HK-2 (cell line): ENCODE data around the gene TPRA1.
A peak's percentile ranks its signal among the peaks of the same experiment; 100 is the strongest.
"Not testable (repeated sequence)": the region's sequence is repeated elsewhere in the genome, so short reads cannot be mapped to it uniquely, and the experiment has no call there.

Experiments
- DNase-seq: peaks from one replicate; pipeline ENCODE4 v3.0.0-alpha.2; 2018; ENCODE audit not compliant: unreplicated experiment

TPRA1 gene

GRCh38 chr3:127536830-127537812 is 53.4 kb downstream of the TPRA1 start:
- DNase-seq = no peak

DNA sequence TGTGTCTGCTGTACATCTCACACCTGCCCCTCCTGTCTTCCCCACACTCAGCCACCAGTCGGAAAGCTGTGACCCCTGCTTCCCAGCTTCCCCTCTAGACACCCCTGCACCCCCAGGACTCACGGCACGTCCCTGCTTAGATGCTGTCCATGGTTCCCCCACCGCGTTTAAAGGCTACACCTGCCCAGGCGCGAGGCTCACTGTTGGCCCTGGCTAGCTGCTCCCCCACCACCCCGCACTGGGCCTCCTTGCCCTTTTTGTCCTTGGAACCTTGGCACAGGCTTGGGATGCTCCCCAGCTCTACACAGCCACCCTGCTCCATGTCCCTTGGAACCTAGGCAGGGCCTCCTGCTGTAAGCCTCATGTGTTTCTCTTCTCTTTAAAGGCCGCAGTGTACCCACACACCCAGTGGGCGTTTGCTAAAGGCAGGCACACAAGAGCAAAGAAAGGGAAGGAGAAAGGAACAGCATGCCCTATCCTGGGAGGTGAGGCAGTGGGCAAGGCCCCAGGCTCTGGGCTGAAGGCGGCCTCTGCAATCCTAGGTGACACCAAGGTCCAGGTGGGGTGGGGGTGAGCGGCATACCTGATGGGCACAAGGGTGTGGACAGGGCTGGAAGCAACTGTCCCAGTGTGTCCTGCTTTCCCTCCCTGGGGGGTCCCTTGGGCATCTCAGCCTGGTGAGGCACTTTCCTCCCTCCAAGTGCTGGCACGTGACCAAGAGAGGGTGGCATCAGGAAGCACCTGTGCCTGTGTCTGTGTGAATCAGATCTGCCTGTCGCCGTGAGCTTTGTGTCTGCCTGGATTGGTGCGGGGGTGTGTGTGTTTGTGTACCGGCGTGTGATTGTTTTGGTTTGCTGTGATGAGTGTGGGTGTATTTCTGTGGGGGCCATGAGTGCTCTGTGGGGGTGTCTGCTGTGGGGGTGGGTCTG is 54.4 kb downstream of the TPRA1 start:
- no peak for DNase-seq

- DNase-seq = no peak
Measured at GRCh38 chr3:127535106-127535785, 55.3 kb downstream of the TPRA1 start.

DNA sequence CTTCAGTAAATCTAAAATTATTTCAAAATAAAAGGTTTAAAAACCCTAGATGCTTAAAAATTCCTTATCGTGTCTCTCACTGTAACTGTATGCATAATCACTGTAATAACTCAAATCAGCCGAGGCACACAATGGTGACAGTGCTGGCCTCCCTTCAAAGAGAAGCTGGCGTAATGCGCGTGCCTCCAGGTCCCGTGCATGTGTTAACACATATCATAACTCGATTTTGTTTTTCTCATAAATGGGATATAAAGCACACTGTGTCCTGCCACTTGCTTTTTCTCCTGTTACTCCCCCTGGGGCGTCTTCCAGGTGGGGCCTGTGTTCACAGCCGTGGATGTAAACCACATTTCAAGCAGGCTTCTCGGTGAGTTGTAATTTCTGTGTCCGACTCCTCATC is 56.0 kb downstream of the TPRA1 start:
- no peak for DNase-seq

DNA sequence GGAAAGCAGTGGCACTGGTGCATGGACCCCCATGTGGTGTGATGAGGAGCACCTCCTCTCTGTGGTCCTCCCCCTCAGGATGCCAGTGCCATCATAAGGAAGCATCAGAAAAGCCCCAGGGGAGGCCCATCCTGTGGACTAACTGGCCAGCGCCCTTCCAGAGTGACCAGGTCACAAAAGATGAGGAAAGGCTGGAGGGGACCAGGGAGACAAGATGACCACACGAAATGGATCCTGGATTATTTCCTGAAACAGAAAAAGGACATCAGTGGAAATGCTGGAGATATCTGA is 56.4 kb downstream of the TPRA1 start:
- no peak for DNase-seq

DNA sequence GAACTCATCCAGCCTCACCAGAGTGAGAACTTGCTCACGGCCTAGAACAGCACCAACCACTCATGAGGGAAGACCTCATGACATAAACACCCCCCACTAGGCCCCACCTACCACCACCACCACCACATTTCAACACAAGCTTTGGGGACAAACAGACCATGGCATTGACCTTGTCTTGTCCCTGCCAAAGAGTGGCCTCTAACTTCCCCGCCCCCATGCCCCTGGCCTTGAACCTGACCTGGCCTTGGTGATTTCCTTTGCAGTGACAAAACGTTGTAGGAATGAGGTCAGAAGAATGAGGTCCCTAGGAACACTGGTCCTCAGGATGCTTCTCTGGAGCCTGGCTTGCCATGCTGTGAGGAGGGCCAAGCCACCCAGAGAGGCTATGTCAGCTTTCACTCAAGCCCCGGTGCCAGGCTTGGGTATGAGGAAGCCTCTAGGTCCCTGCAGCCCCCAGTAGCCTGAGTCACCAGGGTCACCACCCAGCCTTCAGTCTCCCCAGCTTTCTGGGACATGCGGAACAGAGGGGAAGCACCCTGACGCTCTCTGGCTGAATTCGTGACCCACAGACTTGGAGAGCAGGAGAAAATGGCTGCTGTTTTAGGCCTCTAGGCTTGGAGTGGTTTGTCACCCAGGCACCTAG is 57.9 kb downstream of the TPRA1 start:
- DNase-seq = no peak

GRCh38 chr3:127531821-127532220 is 58.7 kb downstream of the TPRA1 start:
- DNase-seq = no peak

- DNase-seq = not testable (repeated sequence)
Measured at GRCh38 chr3:127530863-127531262, 59.7 kb downstream of the TPRA1 start.

DNA sequence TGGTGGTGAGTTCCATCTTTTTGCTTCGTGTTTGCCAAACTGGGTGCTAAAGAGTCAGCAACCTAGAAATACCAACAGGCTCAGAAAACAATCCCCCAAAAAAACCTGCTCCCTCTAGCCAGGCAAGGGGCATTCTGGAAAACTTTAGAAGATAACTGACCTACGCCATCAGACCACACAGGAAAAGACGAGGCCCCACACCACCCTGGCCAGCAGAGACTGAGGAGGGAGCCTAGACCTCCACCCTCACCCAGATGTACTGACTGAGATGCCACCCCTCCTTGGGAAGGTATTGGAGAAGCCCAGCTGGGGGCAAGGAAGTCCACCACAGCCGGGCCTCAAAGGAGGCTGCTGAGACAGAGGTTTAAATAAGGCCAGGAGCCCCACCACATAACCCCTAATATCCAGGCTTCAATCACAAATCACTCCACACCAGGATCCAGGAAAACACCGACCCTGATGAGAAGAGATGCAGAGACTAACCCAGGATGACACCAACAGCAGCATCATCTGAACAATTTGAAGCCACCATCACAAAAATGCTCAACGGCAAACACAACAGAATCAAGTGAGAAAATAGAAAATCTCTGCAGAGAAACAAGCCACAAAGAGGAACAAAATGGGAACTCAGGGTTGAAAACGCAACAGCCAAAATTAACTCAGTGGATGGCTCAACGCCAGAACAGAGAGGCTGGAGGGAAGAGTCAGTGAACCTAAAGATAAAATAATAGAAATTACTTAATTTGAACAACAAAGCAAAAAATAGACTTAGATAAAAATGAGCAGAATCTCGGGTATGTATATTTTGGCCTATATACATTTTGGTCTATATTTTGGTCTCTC is 61.0 kb downstream of the TPRA1 start:
- no peak for DNase-seq

- peak; percentile 86 for DNase-seq
Measured at GRCh38 chr3:127525373-127525772, 65.2 kb downstream of the TPRA1 start.

GRCh38 chr3:127524296-127524896 is 66.1 kb downstream of the TPRA1 start:
- DNase-seq = no peak
